Measurements from ENCODE around the gene VPS8. TPM values are rescaled to one million over a fixed set of nuclear protein-coding genes. Genes with fewer than 3 reads are reported as not detected.
A peak's percentile ranks its signal among the peaks of the same experiment; 100 is the strongest.

The VPS8 gene
- polyA plus RNA-seq, 4 donors: 33.2 to 57.4 (median 40.4) TPM

DNA sequence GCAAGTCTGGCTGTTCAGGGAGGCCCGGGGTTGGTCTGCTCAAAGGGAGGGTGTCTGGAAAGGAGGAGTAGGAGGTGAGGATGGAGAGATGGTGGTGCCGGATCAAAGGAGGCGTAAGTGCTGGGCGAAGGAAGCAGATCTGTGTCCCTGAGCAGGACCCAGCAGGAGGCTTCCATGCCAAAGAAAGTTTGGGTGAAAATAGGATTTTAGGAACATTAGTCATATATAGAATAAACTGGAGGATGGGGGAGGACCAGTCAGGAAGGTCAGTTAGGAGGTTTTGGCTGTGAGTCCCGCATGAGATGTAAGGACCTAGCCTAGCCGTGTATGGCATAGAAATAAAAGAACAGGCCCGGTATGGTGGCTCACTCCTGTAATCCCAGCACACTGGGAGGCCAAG lies 28.6 kb upstream of the VPS8 start:
- DNase-seq (ENCODE audit: low read depth in 4 of 4, low spot score in 2 of 4): no peak

DNA sequence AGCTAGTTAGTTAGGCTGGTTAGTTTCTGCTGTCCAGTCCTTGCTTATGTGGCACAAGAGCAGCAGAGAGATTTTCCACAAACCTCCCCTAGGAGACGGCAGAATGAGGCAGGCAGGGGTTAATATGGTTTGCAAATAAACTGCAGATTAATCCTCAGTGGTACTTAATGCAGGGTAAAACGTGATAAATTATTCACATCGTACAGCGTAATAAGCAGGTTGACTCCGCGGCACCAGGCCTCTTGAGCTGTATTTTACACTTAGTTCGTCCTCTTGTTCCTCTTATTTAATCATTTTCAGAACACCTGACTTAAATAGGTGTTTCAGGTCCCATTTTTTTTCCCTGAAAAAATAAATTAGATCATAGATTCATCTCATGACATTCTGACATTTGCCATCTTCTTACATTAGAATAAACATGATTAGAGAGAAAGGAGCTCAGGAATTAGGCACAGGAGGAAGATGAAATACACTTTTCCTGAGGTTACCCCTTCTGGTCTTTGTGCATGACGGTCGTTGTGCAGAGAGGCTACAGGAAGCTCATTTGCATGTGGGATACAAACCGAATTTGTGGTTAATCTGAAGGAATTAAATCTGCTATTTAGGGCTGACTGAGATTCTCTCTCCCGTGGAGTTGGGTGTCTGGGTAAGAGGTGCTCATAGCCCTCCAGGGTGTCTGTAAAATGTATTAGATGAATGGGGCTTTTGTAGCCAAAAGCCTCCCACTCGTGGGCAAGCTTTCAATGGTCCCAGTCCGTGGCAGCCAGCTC lies 27.1 kb upstream of the VPS8 start:
- DNase-seq (ENCODE audit: low read depth in 4 of 4, low spot score in 2 of 4): no peak

DNA sequence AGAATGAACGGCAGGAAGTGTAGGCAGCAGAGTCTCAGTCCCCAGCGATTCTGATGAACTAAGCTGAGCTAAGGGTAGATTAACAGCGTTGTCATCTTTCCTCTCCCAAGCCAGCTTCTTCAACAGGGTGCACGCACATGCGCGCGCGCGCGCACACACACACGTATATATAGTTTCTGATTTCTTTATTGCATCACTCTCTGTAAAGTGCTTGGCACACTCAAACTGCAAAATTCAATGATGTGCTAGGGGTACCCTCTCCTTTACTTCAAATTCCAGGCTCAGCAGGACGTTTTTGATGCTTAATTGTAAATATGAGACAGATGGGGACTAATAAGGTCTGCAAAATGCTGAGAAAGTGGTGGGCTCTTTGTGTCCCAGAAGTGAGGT lies 26.1 kb upstream of the VPS8 start:
- DNase-seq (ENCODE audit: low read depth in 4 of 4, low spot score in 2 of 4): no peak

DNA sequence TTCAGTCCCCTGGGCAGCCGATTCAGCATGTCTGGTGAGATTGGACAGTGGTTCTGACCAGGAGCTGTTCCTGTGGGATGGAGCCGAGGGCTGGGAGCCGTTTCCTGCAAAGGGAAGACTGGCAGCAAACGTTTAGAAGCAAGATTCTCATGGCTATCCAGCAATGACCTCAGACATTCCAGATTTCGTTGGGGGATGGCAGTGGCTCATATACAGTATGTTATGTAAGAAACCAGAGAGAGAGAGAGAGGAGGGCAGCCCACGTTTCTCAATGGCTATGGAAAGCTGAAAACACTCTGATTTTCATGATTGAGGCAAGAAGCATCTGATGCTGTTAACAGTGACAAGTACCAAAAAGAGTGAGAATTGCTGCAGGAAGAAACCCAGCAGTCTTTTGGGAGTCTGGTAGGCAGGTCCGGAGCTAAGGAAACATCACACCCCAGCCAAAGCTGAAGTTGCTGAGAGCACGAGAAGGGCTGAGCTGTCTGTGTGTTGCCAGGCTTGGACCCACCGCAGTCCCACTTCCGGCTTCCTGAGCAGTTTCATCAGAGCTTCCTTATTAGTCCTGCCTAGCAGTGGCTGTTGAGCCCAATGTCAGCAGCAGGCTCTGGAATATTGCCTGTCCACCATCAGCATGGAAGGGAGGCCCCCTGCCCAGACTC lies 25.6 kb upstream of the VPS8 start:
- DNase-seq (ENCODE audit: low read depth in 4 of 4, low spot score in 2 of 4): no peak

DNA sequence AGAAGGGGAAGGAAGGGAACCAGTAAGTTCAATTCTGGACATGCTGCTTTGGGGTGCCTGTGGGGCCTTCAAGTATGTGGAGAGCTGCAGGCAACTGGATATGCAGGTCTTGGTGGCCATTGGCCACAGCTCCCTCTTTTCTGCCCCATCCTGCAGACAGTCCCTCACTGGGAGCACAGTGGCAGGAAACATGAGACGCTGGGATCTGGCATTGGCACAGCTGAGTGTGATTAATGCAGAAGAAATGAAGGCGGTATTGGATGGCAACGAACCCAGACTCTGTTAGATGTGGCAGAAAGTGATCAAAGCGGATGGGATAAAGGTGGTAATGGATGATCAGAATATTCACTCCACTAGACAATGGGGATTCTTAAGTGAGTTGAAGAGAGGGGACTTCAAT lies 23.2 kb upstream of the VPS8 start:
- no peak for DNase-seq (ENCODE audit: low read depth in 4 of 4, low spot score in 2 of 4)

DNA sequence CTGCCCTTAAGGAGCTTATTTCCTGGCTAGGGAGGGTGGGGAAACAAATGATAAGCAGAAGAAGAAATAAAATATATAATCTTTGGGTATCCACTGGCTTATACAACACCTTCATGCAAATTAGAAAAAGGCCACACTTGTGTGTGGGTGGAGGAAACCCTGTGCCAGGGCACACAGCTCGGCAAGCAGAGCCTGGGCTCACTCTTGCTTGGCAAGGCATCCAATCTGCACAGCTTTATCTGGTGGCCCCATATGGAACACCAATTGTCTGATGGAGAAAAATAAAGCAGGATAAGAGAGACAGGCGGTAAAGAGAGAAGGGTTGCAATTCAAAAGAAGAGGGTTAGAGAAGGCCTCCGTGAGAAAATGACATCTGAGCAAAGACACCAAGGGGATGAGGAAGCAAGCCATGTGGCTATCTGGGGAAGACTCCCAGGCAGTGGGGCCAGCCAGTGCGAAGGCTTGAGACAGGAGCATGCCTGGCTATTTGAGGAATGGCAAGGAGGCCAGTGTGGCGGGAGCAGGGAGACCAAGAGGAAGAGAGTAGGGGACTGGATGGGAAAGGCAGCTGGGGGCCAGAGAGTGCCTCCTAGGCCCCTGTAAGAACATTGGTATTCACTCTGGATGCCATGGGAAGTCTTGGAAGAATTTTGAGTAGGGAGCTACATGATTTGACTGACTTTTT lies 22.5 kb upstream of the VPS8 start:
- DNase-seq (ENCODE audit: low read depth in 4 of 4, low spot score in 2 of 4): no peak

DNA sequence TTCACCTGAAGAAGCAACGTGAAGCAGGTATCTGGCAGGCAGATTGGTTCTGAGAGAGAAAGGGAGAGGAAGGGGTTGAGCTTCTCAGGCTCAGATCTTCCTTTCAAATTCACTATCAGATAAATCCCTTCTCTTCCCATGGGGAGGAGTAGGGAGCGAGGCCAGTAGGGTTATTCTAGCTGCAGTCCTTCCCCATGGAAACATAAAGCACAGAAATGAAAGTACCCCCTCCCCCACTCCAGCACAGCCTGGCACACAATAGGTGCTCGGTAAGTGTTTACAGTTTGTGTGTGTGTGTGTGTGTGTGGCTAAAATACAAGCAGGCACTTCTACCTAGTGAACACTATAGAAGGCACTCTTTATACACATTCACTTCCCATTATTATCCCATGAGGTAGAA lies 20.8 kb upstream of the VPS8 start:
- DNase-seq (ENCODE audit: low read depth in 4 of 4, low spot score in 2 of 4): no peak

DNA sequence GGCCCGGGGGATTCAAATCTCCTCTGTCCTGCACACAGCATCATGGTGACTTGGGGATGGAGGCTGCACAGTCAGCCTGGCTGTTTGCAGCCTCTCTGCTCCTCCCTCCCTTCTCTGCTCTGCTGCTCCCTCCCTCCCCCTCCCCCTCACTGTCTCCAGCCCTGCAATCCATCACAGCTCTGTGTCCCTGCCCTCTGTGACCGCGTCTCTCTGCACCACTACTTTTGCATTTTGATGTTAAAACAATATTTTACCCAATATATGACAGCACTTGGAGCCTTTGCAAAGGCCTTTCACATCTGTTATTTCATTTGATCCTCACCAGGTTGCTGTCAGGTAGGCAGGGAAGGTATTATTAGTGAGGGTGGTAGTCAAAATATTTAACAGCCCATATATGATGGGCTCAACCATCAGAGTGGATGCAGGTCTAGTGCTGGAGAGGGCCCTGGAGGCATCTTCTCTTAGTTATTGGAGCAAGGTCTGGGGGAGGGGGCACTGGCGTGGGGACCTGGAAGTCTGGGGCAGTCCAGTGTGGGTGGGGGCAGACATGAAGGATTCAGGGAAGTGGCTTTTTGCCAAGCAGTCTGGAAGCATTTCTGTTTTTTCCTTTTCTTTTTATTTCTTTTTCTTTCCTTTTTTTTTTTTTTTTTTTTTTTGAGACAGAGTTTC lies 16.3 kb upstream of the VPS8 start:
- peak in 1 of 4 donors; percentile 57 for DNase-seq (ENCODE audit: low read depth in 4 of 4, low spot score in 2 of 4)

DNA sequence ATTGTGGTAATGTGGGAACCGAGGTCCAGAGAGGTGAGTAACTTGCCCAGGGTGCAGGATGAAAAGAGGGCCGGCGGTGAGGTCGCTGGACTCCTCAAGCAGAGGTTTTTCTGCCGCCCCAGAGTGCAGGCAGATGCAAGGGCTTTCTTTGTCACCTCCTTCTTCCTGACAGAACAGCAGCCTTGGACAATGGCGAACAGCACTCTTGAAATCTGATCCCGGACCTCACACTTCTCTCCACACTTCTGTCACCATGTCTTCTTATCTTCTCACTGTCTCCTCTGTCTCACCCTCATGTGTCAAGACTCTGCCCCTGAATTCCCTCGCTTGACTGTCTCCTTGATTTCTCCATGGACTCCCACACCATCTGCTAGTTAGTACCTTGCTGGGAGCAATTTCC lies 15.4 kb upstream of the VPS8 start:
- no peak for DNase-seq (ENCODE audit: low read depth in 4 of 4, low spot score in 2 of 4)

DNA sequence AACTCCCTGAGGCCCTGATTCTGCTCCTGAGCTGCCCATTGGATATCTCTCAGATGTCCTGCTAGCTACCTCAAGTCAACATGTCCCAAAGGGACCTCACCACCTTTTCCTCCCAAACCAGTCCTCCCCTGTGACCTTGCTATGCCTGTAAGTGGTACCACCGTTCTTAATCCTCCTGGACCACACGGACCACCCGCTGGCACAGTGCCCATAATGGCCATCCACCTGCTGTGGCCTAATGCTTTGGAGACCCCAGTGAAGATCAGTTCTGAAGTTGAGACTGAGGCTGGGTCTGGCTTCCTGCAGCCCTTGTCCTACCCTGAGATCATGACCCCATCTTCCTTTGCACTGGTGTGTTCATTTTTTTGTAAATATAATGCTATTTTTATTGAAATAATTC lies 15.0 kb upstream of the VPS8 start:
- DNase-seq (ENCODE audit: low read depth in 4 of 4, low spot score in 2 of 4): no peak

DNA sequence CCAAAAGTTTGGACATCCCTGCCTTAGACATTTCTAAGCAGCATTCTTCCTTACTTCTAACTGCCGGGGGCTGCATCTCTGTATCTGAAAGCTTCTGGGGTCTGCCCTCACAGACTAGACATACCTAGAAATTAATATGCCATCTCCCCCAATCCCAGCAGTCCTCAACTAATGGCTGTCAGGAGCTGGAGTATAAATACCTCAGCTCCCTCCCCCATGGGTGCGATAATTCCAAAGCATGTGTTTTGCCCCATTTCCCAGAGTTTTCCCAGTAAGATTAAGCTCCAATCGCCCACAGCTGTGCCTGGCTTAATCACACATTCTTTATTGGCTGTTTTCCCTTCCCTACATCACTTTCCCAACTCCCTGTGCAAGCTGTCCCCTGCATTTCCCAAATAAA lies 13.8 kb upstream of the VPS8 start:
- no peak for DNase-seq (ENCODE audit: low read depth in 4 of 4, low spot score in 2 of 4)

DNA sequence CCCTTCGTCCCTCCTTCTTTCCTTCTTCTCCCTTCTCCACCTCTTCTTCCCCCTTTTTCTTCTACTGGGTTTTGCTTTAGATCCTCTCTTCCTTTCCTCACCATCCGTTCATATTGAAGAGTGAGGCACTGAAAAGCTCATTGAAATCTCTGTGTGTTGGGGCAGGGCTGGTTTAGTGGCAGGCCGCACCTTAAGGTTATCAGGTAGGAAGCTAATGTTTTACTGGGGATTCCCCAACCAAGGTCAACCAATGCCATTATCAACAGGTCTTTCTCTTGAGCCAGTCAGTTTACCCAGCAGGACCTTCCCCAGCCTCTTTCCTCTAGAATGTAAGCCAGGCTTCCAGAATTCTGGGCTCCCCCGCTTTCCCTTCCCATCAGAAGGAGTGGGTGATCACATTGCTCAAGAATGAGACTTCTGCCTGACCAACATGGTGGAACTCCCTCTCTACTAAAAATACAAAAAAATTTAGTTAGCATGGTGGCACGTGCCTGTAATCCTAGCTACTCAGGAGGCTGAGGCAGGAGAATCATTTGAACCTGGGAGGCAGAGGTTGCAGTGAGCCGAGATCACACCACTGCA lies 11.5 kb upstream of the VPS8 start:
- no peak for DNase-seq (ENCODE audit: low read depth in 4 of 4, low spot score in 2 of 4)

DNA sequence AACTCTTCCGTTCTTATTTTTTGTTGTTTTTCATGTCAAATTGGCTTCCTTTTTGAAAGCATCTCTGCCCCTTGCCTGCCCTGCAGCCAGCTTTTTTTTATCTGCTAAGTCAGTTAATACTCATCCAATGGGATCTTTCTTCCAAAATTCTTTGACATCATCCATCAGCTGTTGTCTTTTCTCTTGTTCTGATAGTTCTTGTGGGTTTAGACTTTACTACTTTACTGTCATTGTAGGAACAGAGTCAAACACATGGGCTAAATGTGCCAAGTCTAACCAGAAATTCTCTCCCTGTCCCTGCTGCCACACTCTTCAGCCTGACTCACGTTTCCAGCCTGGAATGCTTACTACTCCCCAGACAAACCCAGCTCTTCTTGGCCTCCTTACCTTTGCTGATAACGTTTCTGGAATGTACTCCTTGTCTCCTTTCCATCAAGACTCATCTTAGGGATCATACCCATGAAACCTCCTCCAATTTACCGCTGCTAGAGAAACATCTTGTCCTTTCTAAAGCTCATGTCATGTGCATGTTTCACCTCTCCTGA lies 10.7 kb upstream of the VPS8 start:
- no peak for DNase-seq (ENCODE audit: low read depth in 4 of 4, low spot score in 2 of 4)

DNA sequence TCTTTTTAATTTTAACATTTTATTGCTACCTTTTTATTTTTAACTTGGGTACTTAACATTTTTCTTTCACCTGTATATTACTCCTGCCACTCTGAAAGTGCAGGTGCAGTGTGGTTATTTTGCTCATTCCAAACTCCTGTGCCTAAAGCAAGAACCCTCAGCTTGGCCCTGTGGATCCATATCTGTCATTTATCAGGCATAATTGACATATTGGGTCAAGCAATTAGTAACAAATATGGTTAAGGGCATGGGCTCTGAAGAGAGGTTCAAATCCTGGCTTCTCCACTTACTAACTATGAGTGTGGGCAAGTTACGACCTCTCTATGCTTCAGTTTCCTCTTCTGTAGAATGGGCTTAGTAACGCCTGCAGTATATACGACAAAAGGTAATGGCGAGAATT lies 9.8 kb upstream of the VPS8 start:
- no peak for DNase-seq (ENCODE audit: low read depth in 4 of 4, low spot score in 2 of 4)

DNA sequence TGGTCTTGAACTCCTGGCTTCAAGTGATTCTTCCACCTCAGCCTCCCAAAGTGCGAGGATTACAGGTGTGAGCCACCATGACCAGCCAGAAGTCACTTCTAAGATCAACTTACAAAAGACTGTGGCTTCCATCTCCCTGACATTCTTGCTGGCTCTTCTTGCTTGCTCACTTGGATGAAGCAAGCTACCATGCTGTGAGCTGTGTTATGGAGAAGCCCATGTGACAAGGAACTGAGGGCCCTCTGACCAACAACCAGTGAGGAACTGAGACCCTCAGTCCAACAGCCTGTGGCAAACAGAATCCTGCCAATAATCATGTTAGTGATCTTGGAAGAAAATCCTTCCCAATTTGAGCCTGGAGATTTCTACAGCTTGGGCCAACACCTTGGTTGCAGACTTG lies 7.2 kb upstream of the VPS8 start:
- no peak for DNase-seq (ENCODE audit: low read depth in 4 of 4, low spot score in 2 of 4)

DNA sequence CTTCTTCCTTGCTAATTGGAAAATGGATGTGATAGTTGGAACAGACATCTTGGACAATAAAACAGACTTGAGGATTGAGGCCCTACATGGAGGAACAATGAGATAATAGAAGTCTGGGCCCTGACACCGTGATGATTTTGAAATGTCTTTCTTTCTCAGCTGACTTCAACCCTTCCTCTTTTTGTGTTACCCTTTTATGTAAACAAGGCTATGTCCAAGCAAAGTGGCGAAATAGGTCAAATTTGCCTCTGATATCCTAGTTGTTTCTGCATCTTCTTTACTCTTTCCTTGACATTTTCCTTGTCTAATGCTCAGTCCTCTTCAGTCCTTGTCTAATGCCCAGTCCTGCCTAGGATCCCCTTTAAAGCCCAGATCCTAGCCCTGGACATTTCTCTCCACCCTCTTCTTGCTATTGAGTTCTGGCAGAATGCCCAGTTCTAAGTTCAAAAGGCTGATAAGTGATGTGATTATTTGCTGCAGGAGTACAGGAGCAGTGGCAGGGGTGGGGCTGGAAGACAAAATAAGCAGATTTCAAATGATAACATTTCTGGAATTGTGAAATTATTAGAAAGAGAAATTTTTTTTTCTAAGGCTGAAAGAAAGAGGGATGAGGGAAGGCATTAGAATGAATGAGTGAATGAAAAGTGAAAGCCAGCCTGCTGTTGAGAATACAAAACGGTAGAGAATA lies 6.5 kb upstream of the VPS8 start:
- DNase-seq (ENCODE audit: low read depth in 4 of 4, low spot score in 2 of 4): no peak

DNA sequence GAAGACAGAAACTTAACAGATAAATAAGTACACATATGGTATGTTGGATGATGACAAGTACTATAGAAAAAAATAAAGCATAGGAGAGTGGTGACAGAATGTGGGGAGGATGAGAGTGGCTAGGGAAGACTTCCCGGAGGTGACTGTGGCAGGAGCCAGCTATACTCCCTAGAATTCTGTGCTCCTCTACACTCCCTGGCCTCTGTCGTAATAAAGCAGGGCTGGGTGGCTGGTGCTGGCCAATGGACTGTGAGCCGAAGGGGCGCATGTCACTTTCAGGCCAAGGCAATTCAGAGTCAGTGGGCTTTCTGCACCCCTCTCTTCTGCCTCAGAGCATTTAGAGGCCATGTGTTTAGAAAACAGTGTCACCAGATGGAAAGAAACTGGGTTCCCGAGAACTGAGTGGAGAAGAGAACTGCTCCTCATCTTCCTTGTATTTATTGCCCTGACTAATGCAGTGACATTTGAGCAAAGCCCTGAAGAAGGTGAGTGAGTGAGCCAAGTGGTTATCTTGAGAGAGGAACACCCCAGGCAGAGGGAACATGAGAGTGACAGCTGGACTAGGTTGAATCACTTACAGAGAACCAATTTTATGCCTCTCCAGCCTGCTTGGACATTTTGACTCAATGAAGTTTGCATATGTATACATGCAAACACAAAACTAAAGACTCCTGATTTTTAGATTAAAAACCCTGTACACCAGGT lies 5.2 kb upstream of the VPS8 start:
- DNase-seq (ENCODE audit: low read depth in 4 of 4, low spot score in 2 of 4): no peak

DNA sequence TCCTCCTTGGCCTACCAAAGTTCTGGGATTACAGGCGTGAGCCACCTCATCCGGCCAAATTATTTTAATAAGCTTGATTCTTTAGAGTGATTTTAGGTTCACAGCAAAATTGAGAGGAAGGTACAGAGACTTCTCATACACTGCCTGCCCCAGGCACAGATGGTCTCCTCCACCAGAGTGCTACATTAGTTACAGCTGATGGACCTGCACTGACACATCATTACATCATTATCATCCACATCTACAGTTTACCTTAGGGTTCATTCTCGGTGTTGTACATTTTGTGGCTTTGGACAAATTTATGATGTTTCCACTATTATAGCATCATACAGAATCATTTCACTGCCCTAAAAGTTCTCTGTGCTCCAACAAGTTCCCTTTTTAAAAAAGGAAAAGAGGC lies 4.4 kb upstream of the VPS8 start:
- DNase-seq (ENCODE audit: low read depth in 4 of 4, low spot score in 2 of 4): no peak

DNA sequence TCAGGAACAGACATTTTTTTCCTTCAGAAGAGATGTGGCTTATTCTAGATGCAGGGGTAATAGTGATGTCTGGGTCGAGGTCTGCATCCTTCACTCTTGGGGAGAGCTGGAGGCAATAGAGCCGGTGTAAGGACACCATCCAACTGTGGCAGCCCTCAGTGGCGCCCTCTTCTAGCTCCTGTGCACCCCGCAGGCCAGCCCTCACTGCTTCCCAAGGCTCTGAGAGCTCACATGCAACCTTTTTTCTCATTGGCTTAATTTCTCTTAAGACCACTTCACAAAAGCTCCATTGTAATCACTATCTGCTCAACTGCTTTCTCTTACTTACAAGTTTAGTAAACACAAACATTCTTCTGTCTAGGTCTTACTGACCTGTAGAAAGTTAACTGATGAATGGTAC lies 3.9 kb upstream of the VPS8 start:
- DNase-seq (ENCODE audit: low read depth in 4 of 4, low spot score in 2 of 4): no peak

DNA sequence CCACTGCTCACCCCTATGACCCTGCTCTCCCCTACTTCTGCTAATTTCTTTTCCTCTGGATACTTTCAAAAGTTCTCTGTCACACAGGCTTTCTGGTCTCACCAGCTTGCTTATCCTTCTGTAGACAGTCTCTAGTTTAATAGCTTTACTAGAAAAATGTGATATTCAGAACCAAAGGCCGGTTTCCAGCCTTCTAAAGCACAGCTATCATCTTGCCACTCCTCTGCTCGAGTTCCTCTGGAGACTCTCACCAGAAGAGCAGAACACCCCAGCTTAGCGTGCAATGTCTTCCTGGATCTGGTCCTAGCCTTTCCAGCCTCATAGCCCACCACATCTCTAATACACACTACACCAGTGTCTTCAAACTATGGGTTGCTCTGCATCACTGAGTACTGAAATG lies 1.8 kb upstream of the VPS8 start:
- no peak for DNase-seq (ENCODE audit: low read depth in 4 of 4, low spot score in 2 of 4)

All from left renal cortex interstitium (tissue), 4 donors.